Right lobe of liver (tissue), 6 donors: Measurements from ENCODE around the gene GNG12. TPM values are rescaled to one million over a fixed set of nuclear protein-coding genes. Genes with fewer than 3 reads are reported as not detected.

Source experiments
- ATAC-seq, 4 donors: fragments of 200-7000 bp; cut with Tn5 transposase; one replicate each; pipeline ENCODE4 v1.9.1; 2020; ENCODE audit warnings: mild to moderate bottlenecking in 4 of 4, moderate library complexity in 4 of 4
- DNase-seq, 3 donors: peaks; one replicate each; pipeline ENCODE4 v3.0.0-alpha.2; 2020
- H3K27ac ChIP-seq, 3 donors: fragments of 200-600 bp; one replicate each; pipeline ENCODE4 v1.8.0; 2022
- H3K27me3 ChIP-seq, 2 donors: fragments of 200-600 bp; one replicate each; pipeline ENCODE4 v1.8.0; 2022
- H3K36me3 ChIP-seq, 4 donors: fragments of 200-600 bp; sonication (generic) in 1 of 4; one replicate each; pipeline versions ENCODE4 v1.5.1 to v1.8.0; 2017 to 2022; ENCODE audit warnings: control low read depth in 1 of 4
- H3K4me1 ChIP-seq, 4 donors: fragments of 200-600 bp; sonication (generic) in 1 of 4; one replicate each; pipeline versions ENCODE4 v1.5.1 to v1.8.0; 2017 to 2022; ENCODE audit warnings: control low read depth in 1 of 4
- H3K4me3 ChIP-seq, 3 donors: fragments of 200-600 bp; one replicate each; pipeline ENCODE4 v1.8.0; 2022
- H3K9me3 ChIP-seq, 4 donors: fragments of 200-600 bp; sonication (generic) in 1 of 4; one replicate each; pipeline versions ENCODE4 v1.5.1 to v1.8.0; 2017 to 2022; ENCODE audit warnings: control low read depth in 1 of 4
- POLR2A ChIP-seq: fragments of 450-650 bp; IDR thresholded peaks from one replicate; pipeline ENCODE4 v1.6.1; 2017; ENCODE audit warnings: antibody characterized with exemption, mild to moderate bottlenecking
- WGBS: methylation state at CpG from one replicate; pipeline ENCODE4 v1.1.6; 2018; ENCODE audit warnings: low coverage, low lambda C conversion rate; ENCODE audit not compliant: insufficient coverage; ENCODE audit errors: missing lambda C conversion rate; 5-methylcytosine and 5-hydroxymethylcytosine counted together
- intact Hi-C, 2 donors: fragments of 100-400 bp; cut with DNase I; formaldehyde crosslinking; loops; one replicate each; pipeline versions ENCODE4 v1.11.2 to v1.14.1; 2022
- total RNA-seq, 6 experiments: library from RNA; depleted of rRNA in 2 of 6; stranded (reverse); fragments of >200 nt in 2 of 6; fragmentation: NEBNext Ultra II Directional in 3 of 6; extraction: Animal tissue kit (Norgen Biotek cat#: 25700) in 3 of 6; gene quantifications; one replicate each; pipeline versions ENCODE4 v1.1.0 to v1.2.4, GENCODE V29; 2016 to 2023
- TF ChIP-seq, protein P1 (sequence below), 4 donors: fragments of 200-600 bp in 3 of 4; fragments of 450-650 bp in 1 of 4; IDR thresholded peaks; one replicate each; pipeline versions ENCODE4 v1.5.1 to v1.8.0; 2016 to 2022; ENCODE audit warnings: antibody characterized with exemption in 4 of 4, mild to moderate bottlenecking in 2 of 4
- donor health status: DM: no; HTN: yes; CAD: no.
- donor health status: DM: no; HTN: no; CAD: no.
- donor health status: DM: no; HTN: no; CAD: no.
- donor health status: DM: no; HTN: yes; CAD: no.
- donor health status: DM: no; HTN: yes; CAD: no.

Gene GNG12
- total RNA-seq, 6 experiments from 2014 or later = 18.8 to 52.7 (median 33.9) TPM

DNA sequence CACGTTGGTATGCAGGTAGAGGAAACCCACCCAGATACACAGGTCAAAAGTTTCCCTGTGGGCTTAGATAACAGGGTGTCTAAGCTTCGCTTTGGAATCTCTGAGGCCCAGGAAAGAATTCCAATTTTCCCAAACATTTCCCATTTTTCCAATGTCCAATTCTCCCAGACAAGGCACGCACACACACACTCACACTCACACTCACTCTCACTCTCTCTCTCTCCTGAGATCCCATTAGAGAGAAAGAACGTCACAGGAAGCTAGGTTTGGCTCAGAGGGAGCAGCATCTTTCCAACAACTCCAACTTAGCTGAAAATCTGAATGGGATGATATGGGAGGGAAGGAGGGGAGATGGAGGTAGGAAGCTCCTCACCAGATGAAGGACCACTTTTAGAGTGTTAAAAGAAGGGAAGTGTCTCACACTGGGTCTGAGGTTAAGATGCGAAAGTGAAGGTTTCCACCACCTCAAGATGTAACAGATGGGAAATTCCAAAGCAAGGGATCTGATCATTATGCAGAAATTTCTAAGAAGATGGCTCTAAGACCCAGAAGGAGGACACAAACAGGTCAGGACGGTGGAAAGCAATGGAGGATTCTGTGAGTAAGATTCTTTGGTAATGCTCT, 63.5 kb downstream of the GNG12 start:
- Histone ChIP-seq H3K9me3 (no peaks in the 10 kb centered on the region), H3K27me3 (no peaks in the 10 kb centered on the region), H3K27ac (no peak overlapping the region), H3K4me3 (no peak overlapping the region), H3K36me3 (no peaks in the 10 kb centered on the region), H3K4me1 (no peaks in the 10 kb centered on the region)
- ATAC-seq (no peak), DNase-seq (no peak)
- intact Hi-C loops = loop anchor here (10.0 kb wide), 2 partner anchors 65 to 235 kb away; partner anchors contain the start of gene GNG12 (in 2 of the 2)
- TF ChIP-seq POLR2A = no peak
- TF ChIP-seq, protein P1, sequence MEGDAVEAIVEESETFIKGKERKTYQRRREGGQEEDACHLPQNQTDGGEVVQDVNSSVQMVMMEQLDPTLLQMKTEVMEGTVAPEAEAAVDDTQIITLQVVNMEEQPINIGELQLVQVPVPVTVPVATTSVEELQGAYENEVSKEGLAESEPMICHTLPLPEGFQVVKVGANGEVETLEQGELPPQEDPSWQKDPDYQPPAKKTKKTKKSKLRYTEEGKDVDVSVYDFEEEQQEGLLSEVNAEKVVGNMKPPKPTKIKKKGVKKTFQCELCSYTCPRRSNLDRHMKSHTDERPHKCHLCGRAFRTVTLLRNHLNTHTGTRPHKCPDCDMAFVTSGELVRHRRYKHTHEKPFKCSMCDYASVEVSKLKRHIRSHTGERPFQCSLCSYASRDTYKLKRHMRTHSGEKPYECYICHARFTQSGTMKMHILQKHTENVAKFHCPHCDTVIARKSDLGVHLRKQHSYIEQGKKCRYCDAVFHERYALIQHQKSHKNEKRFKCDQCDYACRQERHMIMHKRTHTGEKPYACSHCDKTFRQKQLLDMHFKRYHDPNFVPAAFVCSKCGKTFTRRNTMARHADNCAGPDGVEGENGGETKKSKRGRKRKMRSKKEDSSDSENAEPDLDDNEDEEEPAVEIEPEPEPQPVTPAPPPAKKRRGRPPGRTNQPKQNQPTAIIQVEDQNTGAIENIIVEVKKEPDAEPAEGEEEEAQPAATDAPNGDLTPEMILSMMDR (IDR thresholded peaks at IDR 0.05) = no peak
- WGBS = 77% methylated on average over 5 of the region's 6 CpGs

DNA sequence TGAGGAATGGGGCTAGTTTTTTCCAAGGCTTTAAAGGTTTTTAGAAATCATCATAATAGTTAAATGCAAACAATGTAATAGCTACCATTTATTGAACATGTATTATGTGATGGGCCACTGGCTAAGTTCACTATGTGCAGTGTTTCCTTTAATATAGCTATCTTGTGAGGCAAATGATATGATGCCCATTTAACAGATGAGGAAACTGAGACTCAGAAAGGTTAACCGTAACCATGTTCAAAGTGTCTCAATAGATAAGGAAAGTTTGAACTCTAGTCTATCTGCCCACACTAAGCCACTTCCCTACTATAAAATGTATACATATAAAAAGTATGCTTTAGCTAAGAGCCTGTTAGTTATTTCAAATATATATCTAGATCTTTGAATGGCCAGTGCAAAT, 64.8 kb downstream of the GNG12 start:
- Histone ChIP-seq H3K36me3 (no peaks in the 10 kb centered on the region), H3K27ac (no peak overlapping the region), H3K4me3 (no peak overlapping the region), H3K27me3 (no peaks in the 10 kb centered on the region), H3K4me1 (no peaks in the 10 kb centered on the region), H3K9me3 (no peaks in the 10 kb centered on the region)
- WGBS = 100% methylated on average over 1 of the region's 1 CpG
- intact Hi-C loops = loop anchor here in 1 of 2 donors (10.0 kb wide), 2 partner anchors 66 to 234 kb away; partner anchors contain the start of gene GNG12
- no peak for TF ChIP-seq POLR2A
- TF ChIP-seq, protein P1 (IDR thresholded peaks at IDR 0.05) = no peak
- no peak for DNase-seq
- no peak for ATAC-seq

DNA sequence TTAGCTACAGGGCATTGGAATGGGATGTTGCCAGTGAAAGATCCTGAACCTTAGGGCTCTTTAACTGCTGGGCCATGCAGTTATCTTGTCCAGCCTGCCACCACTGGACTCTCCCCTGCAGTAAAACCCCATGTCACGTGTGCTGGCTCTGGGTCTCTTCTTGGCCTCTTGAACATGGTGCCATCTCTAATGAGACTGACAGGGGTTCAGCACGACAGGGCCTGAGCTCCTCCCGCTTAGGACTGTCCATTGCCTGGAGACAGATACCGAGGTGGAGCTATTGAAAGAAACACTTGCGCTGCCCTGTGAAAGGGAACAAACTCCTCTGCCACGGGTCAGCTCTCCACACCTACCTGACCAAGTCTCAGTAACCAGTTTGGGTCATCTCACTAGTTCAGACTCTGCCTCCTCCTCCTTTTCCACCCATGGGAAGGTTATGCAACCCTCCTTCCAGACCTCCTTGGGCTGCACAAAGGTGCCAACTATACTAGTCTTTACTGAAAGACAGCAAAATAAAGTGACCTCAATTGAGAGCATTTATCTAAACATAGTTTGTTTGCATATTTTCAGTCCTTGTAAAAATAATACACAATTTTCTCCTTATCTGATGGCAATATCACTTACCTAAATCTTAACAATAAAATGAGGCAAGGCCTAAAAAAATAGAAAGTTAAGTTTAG, 66.0 kb downstream of the GNG12 start:
- ATAC-seq = peak; percentile 8 to 35 (median 24)
- Histone ChIP-seq H3K4me1 (no peaks in the 10 kb centered on the region), H3K4me3 (no peak overlapping the region), H3K27ac (no peak overlapping the region), H3K9me3 (no peaks in the 10 kb centered on the region), H3K27me3 (no peaks in the 10 kb centered on the region), H3K36me3 (no peaks in the 10 kb centered on the region)
- WGBS = 50% methylated on average over 1 of the region's 6 CpGs
- intact Hi-C loops = loop anchor here in 1 of 2 donors (10.0 kb wide), 2 partner anchors 68 to 232 kb away; partner anchors contain the start of gene GNG12
- no peak for DNase-seq
- TF ChIP-seq, protein P1 (IDR thresholded peaks at IDR 0.05) = no peak
- no peak for TF ChIP-seq POLR2A

DNA sequence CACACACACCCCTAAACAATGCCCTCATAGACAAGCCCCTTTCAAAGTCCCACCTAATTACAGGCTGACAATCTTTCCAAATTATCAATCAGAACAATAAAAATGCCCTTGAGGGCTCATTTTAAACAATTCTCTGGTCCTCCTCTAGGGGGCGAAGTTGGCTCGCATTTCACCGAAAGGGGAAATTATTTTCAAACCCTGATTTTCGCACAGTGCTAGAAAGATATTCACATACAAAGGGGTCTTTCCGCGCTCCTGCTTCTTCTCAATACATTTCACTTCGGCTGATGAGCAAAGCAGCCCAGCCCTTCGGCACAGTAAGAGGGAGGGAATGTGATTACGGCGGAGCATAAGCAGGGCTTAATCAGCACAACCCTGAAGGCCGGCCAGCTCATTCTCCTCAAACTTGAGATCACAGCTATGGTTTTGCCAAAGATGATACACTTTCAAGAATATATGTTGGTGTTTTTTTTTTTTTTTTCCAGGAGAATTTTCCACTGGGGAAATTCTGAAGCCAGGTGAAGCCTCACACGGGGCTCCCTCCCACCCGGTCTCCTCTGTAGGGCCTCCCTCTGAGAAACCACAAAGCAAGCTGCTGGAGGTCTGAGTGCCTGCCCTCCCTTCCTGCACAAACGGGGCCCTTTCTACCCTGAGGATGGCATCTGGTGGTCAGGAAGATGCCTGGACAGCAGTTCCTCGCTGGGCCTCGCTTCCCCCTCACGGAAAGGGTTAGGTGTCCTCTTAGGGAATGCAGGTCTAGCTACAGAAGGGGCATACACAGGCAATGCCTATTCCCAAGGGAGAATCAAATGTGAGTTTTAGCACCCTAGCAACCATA, 66.9 kb downstream of the GNG12 start:
- no peaks in the 10 kb centered on the region for H3K36me3 ChIP-seq
- ATAC-seq = peak; percentile 65 to 78 (median 70)
- no peaks in the 10 kb centered on the region for H3K27me3 ChIP-seq
- no peaks in the 10 kb centered on the region for H3K4me1 ChIP-seq
- H3K27ac ChIP-seq = peak overlapping the region in 2 of 3 donors; percentile 11 to 29
- H3K4me3 ChIP-seq = no peak overlapping the region
- 14% methylated on average over 13 of the region's 17 CpGs for WGBS
- intact Hi-C loops = loop anchor here in 1 of 2 donors (10.0 kb wide), 2 partner anchors 68 to 232 kb away; partner anchors contain the start of gene GNG12
- TF ChIP-seq, protein P1 (IDR thresholded peaks at IDR 0.05) = peak; percentile 63 to 84 (median 66)
- no peak for TF ChIP-seq POLR2A
- no peaks in the 10 kb centered on the region for H3K9me3 ChIP-seq
- no peak for DNase-seq
